ENCODE data around the gene ARPC4.

Gene ARPC4

DNA sequence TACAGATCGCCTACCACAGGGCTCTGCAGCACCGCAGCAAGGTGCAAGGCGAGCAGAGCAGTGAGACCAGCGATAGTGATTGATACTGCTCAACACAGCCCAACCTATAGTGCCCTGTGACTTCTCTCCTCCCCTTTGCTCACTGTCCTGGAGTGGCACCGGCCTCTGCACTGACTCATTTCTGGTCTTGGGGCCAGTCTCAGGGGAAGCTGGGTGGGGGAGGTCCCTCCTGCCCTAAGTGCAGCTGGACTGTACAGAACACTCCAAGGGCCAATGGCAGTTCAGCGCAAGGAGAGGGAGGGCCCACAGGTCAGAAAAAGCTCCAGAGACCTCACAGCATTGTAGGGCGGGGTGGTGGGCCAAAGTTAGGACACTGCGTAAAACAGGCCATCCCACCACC, 45.6 kb upstream of the ARPC4 start:
- peak; percentile 68 for DNase-seq (ENCODE audit: low read depth)
- no peak overlapping the region for H3K4me3 ChIP-seq (ENCODE audit: low read depth, low read length)
- TF ChIP-seq MYC (IDR thresholded peaks at IDR 0.05; ENCODE audit: low read depth, low read length) (no peak), POLR2A (IDR thresholded peaks at IDR 0.05; ENCODE audit: extremely low read depth, insufficient read length) (no peak)
- TF ChIP-seq, protein P1, sequence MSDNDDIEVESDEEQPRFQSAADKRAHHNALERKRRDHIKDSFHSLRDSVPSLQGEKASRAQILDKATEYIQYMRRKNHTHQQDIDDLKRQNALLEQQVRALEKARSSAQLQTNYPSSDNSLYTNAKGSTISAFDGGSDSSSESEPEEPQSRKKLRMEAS (IDR thresholded peaks at IDR 0.05; ENCODE audit: low read depth, low read length) = no peak
- TF ChIP-seq, protein P2, sequence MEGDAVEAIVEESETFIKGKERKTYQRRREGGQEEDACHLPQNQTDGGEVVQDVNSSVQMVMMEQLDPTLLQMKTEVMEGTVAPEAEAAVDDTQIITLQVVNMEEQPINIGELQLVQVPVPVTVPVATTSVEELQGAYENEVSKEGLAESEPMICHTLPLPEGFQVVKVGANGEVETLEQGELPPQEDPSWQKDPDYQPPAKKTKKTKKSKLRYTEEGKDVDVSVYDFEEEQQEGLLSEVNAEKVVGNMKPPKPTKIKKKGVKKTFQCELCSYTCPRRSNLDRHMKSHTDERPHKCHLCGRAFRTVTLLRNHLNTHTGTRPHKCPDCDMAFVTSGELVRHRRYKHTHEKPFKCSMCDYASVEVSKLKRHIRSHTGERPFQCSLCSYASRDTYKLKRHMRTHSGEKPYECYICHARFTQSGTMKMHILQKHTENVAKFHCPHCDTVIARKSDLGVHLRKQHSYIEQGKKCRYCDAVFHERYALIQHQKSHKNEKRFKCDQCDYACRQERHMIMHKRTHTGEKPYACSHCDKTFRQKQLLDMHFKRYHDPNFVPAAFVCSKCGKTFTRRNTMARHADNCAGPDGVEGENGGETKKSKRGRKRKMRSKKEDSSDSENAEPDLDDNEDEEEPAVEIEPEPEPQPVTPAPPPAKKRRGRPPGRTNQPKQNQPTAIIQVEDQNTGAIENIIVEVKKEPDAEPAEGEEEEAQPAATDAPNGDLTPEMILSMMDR (IDR thresholded peaks at IDR 0.05; ENCODE audit: low read depth, low read length) = no peak

DNA sequence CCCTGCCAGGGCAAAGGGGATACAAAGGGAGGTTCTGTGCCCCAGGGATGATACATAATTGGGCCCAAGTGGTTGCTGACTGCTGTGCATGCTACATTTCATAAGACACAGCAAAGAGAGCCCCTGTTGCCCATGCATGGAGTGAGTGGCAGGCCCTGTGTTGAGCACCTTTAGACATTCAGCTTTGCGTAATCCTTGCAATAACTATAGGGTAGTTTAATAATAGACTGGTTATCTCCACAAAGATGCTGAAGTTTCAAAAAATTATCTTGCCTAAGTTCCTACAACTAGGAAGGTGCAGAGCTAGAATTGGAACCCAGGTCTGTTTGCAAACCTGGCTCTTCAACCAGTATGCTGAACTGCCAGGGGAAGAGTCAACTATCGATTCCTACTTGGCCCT, 44.9 kb upstream of the ARPC4 start:
- TF ChIP-seq, protein P2 (IDR thresholded peaks at IDR 0.05; ENCODE audit: low read depth, low read length) = no peak
- TF ChIP-seq MYC (IDR thresholded peaks at IDR 0.05; ENCODE audit: low read depth, low read length) = no peak
- no peak overlapping the region for H3K4me3 ChIP-seq (ENCODE audit: low read depth, low read length)
- no peak for DNase-seq (ENCODE audit: low read depth)

DNA sequence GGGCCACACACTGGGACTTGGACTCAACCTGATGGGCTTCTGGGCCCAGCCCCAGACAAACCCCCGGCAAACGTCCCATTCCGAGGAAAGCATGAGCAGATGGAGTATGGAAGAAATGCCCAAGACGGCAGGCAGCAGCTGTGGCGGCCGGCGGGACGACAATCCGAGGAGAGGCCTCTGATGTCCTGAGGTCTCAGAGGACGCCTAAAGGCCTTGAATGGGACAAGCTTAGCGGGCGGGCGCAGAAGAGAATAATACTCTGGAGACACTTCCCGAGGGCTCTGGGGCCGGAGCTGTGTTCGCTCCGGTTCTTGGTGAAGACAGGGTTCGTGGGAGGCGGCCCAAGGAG, 43.6 kb upstream of the ARPC4 start:
- TF ChIP-seq, protein P1 (IDR thresholded peaks at IDR 0.05; ENCODE audit: low read depth, low read length) = no peak
- TF ChIP-seq, protein P2 (IDR thresholded peaks at IDR 0.05; ENCODE audit: low read depth, low read length) = no peak
- no peak for TF ChIP-seq MYC (IDR thresholded peaks at IDR 0.05; ENCODE audit: low read depth, low read length)
- no peak for TF ChIP-seq POLR2A (IDR thresholded peaks at IDR 0.05; ENCODE audit: extremely low read depth, insufficient read length)
- peak overlapping the region; percentile 44 for H3K4me3 ChIP-seq (ENCODE audit: low read depth, low read length)
- no peak for DNase-seq (ENCODE audit: low read depth)

DNA sequence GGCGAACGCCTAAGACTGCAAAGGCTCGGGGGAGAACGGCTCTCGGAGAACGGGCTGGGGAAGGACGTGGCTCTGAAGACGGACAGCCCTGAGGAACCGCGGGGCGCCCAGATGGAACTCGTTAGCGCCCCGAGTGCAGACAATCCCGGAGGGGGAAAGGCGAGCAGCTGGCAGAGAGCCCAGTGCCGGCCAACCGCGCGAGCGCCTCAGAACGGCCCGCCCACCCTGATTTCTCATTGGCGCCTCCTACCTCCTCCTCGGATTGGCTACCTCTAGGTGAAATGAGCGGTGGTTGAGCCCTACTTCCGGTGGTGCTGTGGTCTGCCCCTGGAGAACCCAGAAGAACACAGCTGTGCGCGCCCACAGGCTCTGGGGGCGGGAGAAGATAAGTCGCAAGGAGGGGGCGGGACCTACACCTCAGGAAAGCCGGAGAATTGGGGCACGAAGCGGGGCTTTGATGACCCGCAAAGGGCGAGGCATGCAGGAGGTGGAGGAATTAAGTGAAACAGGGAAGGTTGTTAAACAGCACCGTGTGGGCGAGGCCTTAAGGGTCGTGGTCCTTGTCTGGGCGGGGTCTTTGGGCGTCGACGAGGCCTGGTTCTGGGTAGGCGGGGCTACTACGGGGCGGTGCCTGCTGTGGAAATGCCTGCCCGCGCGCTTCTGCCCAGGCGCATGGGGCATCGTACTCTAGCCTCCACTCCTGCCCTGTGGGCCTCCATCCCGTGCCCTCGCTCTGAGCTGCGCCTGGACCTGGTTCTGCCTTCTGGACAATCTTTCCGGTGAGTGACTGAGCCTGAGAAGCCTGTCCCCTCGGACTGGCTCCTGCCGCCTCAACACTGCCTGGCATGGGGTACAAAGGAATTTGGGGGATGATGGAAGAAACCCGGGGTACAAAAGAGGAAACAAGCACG, 43.0 kb upstream of the ARPC4 start, which contains the start of gene OGG1:
Gene OGG1 (plus strand): TSS at position 308 of the 911 bp plus-strand sequence. CDS start 335 bp downstream, at position 643.
- DNase-seq (ENCODE audit: low read depth) = peak; percentile 99
- TF ChIP-seq, protein P1 (IDR thresholded peaks at IDR 0.05; ENCODE audit: low read depth, low read length) = peak; percentile 76
- TF ChIP-seq POLR2A (IDR thresholded peaks at IDR 0.05; ENCODE audit: extremely low read depth, insufficient read length) = peak; percentile 47
- peak; percentile 80 for TF ChIP-seq MYC (IDR thresholded peaks at IDR 0.05; ENCODE audit: low read depth, low read length)
- TF ChIP-seq, protein P2 (IDR thresholded peaks at IDR 0.05; ENCODE audit: low read depth, low read length) = no peak
- peak within 1 kb of the TSS; percentile 67 for H3K4me3 ChIP-seq (ENCODE audit: low read depth, low read length)

DNA sequence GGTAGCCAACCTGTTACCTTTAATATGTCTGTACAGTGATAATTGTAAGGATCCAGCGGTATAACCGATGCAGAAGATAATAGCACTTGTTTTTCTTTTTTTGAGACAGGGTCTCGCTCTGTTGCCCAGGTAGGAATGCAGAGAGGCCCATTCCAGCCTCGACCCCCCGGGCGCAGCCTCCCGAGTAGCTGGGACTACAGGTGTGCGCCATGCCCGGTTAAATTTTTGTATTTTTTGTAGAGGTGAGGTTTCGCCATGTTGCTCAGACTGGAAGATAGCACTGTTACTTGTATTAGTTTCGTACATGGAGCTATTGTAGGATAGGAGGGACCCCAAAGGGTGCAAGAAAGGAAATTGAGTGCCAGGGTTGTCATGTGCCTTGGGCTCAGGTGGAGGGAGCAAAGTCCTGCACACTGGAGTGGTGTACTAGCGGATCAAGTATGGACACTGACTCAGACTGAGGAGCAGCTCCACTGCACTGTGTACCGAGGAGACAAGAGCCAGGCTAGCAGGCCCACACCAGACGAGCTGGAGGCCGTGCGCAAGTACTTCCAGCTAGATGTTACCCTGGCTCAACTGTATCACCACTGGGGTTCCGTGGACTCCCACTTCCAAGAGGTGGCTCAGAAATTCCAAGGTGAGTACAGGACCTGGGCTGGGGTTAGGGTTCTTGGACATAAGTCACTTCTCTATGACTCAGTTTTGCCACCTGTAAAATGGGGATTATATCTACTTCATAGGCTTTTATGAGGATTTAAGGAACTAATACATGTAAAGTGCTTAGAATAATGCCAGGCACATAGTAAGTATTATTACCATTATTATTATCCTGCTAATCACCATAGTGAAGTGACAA, 42.1 kb upstream of the ARPC4 start:
- H3K4me3 ChIP-seq (ENCODE audit: low read depth, low read length) = peak overlapping the region; percentile 67
- TF ChIP-seq, protein P2 (IDR thresholded peaks at IDR 0.05; ENCODE audit: low read depth, low read length) = no peak
- TF ChIP-seq, protein P1 (IDR thresholded peaks at IDR 0.05; ENCODE audit: low read depth, low read length) = no peak
- TF ChIP-seq POLR2A (IDR thresholded peaks at IDR 0.05; ENCODE audit: extremely low read depth, insufficient read length) (no peak), MYC (IDR thresholded peaks at IDR 0.05; ENCODE audit: low read depth, low read length) (no peak)
- peak; percentile 39 for DNase-seq (ENCODE audit: low read depth)
